IMR-90 (cell line): ENCODE results near the gene DPEP1. TPM values are rescaled to one million over a fixed set of nuclear protein-coding genes. Genes with fewer than 3 reads are reported as not detected.

Experiments
- ATAC-seq: fragments of 200-7000 bp; cut with Tn5 transposase; 2 replicates; pipeline ENCODE4 v1.9.1; 2020; ENCODE audit warnings: low read depth, mild to moderate bottlenecking, moderate library complexity
- BruUV-seq: library from RNA; stranded (reverse); fragments of 400-500 nt; replicated peaks from 2 replicates; lab custom pipeline; 2021; lab: Mats Ljungman, UMichigan
- CTCF ChIA-PET: fragments of 300-600 bp; formaldehyde crosslinking; extraction: SDS; loops from one replicate; lab custom pipeline; 2021; ENCODE audit warnings: antibody characterized with exemption; lab: Yijun Ruan, JAX
- POLR2A ChIA-PET: fragments of 300-600 bp; sonication (Branson Sonifier 250); formaldehyde crosslinking; loops from one replicate; lab custom pipeline; 2022; ENCODE audit warnings: antibody characterized with exemption; ENCODE audit not compliant: unreplicated experiment; lab: Charles Lee
- DNase-seq: peaks from one replicate; pipeline ENCODE4 v3.0.0; 2013
- H2AFZ ChIP-seq: replicated peaks from 2 replicates; pipeline ENCODE3; 2013; ENCODE audit warnings: low read length, mild to moderate bottlenecking; ENCODE audit not compliant: poor library complexity
- H2AK5ac ChIP-seq: 2 replicates; pipeline ENCODE4 v1.6.1; 2013; ENCODE audit warnings: low read depth, low read length, inconsistent platforms
- H2AK9ac ChIP-seq: replicated peaks from 2 replicates; pipeline ENCODE3; 2013; ENCODE audit warnings: mild to moderate bottlenecking, low read depth, low read length, moderate library complexity; ENCODE audit not compliant: poor library complexity
- H2BK120ac ChIP-seq: 2 replicates; pipeline ENCODE4 v1.6.1; 2013; ENCODE audit warnings: low read depth, low read length, inconsistent platforms
- H2BK15ac ChIP-seq: 3 replicates; pipeline ENCODE4 v1.6.1; 2013; ENCODE audit warnings: low read depth, low read length, inconsistent platforms
- H2BK20ac ChIP-seq: 2 replicates; pipeline ENCODE4 v1.6.1; 2013; ENCODE audit warnings: low read depth, mild to moderate bottlenecking, inconsistent platforms, low read length, moderate library complexity
- H2BK5ac ChIP-seq: 2 replicates; pipeline ENCODE4 v1.6.1; 2013; ENCODE audit warnings: mild to moderate bottlenecking, low read depth, low read length, inconsistent platforms; ENCODE audit not compliant: poor library complexity, severe bottlenecking
- H3K14ac ChIP-seq: replicated peaks from 2 replicates; pipeline ENCODE4 v1.6.1; 2013; ENCODE audit warnings: low read depth, low read length, inconsistent platforms
- H3K18ac ChIP-seq: 2 replicates; pipeline ENCODE4 v1.6.1; 2013; ENCODE audit warnings: low read depth, low read length, control low read depth
- H3K23ac ChIP-seq: 2 replicates; pipeline ENCODE4 v1.6.1; 2013; ENCODE audit warnings: low read depth, low read length, inconsistent platforms
- H3K27ac ChIP-seq: 2 replicates; pipeline ENCODE4 v1.5.1; 2013; ENCODE audit warnings: mild to moderate bottlenecking, control low read depth, low read length; ENCODE audit not compliant: insufficient read depth
- H3K27me3 ChIP-seq: 2 replicates; pipeline ENCODE4 v1.6.1; 2013; ENCODE audit warnings: low read length; ENCODE audit not compliant: control insufficient read depth, insufficient read depth
- H3K36me3 ChIP-seq: 2 replicates; pipeline ENCODE4 v1.6.1; 2013; ENCODE audit warnings: low read length, mixed read lengths; ENCODE audit not compliant: control insufficient read depth, insufficient read depth
- H3K4ac ChIP-seq: 2 replicates; pipeline ENCODE4 v1.6.1; 2013; ENCODE audit warnings: low read depth, low read length, inconsistent platforms
- H3K4me1 ChIP-seq: 2 replicates; pipeline ENCODE4 v1.6.1; 2013; ENCODE audit warnings: low read length, mixed read lengths; ENCODE audit not compliant: control insufficient read depth, insufficient read depth
- H3K4me2 ChIP-seq: 2 replicates; pipeline ENCODE4 v1.6.1; 2013; ENCODE audit warnings: low read depth, mild to moderate bottlenecking, control low read depth, low read length, moderate library complexity
- H3K4me3 ChIP-seq: 2 replicates; pipeline ENCODE4 v1.5.1; 2013; ENCODE audit warnings: low read depth, mild to moderate bottlenecking, control low read depth, low read length, moderate library complexity; ENCODE audit not compliant: insufficient read depth
- H3K56ac ChIP-seq: 2 replicates; pipeline ENCODE4 v1.6.1; 2013; ENCODE audit warnings: low read length, inconsistent platforms; ENCODE audit not compliant: insufficient read depth; ENCODE audit errors: extremely low read depth
- H3K79me1 ChIP-seq, 2 experiments: 2 replicates each; pipeline ENCODE4 v1.6.1; 2013; ENCODE audit warnings: low read length in 2 of 2, inconsistent platforms in 1 of 2, low read depth in 1 of 2
- H3K9ac ChIP-seq: 2 replicates; pipeline ENCODE4 v1.6.1; 2013; ENCODE audit warnings: low read depth, low read length, control low read depth
- H3K9me1 ChIP-seq: 2 replicates; pipeline ENCODE4 v1.6.1; 2013; ENCODE audit warnings: low read length, inconsistent platforms; ENCODE audit not compliant: insufficient read depth
- H3K9me3 ChIP-seq: 2 replicates; pipeline ENCODE4 v1.6.1; 2013; ENCODE audit warnings: low read length; ENCODE audit not compliant: control insufficient read depth, insufficient read depth
- H4K20me1 ChIP-seq: 2 replicates; pipeline ENCODE4 v1.6.1; 2013; ENCODE audit warnings: low read length, inconsistent platforms; ENCODE audit not compliant: insufficient read depth
- H4K5ac ChIP-seq: 2 replicates; pipeline ENCODE4 v1.6.1; 2013; ENCODE audit warnings: mild to moderate bottlenecking, low read depth, low read length, control low read depth
- H4K8ac ChIP-seq, 2 experiments: 2 replicates each; pipeline ENCODE4 v1.6.1; 2013; ENCODE audit warnings: low read depth in 2 of 2, low read length in 2 of 2, control low read depth in 1 of 2, inconsistent platforms in 1 of 2
- H4K91ac ChIP-seq: 2 replicates; pipeline ENCODE4 v1.6.1; 2013; ENCODE audit warnings: low read depth, low read length, inconsistent platforms; ENCODE audit not compliant: insufficient read depth
- BHLHE40 ChIP-seq: fragments of 150-350 bp; IDR thresholded peaks from 2 replicates; pipeline ENCODE4 v1.6.1; 2016; ENCODE audit warnings: mild to moderate bottlenecking, low read depth, low read length
- CEBPB ChIP-seq: IDR thresholded peaks from 2 replicates; pipeline ENCODE4 v1.6.1; 2012; ENCODE audit warnings: low read depth, low read length, improper control_type of control experiment
- FOS ChIP-seq: fragments of 150-350 bp; IDR thresholded peaks from 2 replicates; pipeline ENCODE4 v1.6.1; 2016; ENCODE audit warnings: low read depth, low read length
- MAFK ChIP-seq: IDR thresholded peaks from 2 replicates; pipeline ENCODE4 v1.6.1; 2012; ENCODE audit warnings: low read depth, low read length, improper control_type of control experiment
- MXI1 ChIP-seq: IDR thresholded peaks from 2 replicates; pipeline ENCODE4 v1.6.1; 2012; ENCODE audit warnings: low read depth, mild to moderate bottlenecking, low read length, moderate library complexity, borderline replicate concordance
- NFE2L2 ChIP-seq: fragments of 150-350 bp; IDR thresholded peaks from 2 replicates; pipeline ENCODE4 v1.6.1; 2016; ENCODE audit warnings: low read depth, mild to moderate bottlenecking, low read length
- POLR2A ChIP-seq: IDR thresholded peaks from 2 replicates; pipeline ENCODE4 v1.6.1; 2012; ENCODE audit warnings: mild to moderate bottlenecking, low read depth, low read length
- RAD21 ChIP-seq: IDR thresholded peaks from 2 replicates; pipeline ENCODE4 v1.6.1; 2012; ENCODE audit warnings: low read length, improper control_type of control experiment
- RCOR1 ChIP-seq: IDR thresholded peaks from 2 replicates; pipeline ENCODE4 v1.6.1; 2012; ENCODE audit warnings: mild to moderate bottlenecking, low read length, improper control_type of control experiment; ENCODE audit not compliant: insufficient replicate concordance
- RFX5 ChIP-seq: IDR thresholded peaks from 2 replicates; pipeline ENCODE4 v1.8.0; 2012; ENCODE audit warnings: low read depth, mild to moderate bottlenecking, low read length, moderate library complexity
- SMC3 ChIP-seq: fragments of 150-350 bp; IDR thresholded peaks from 2 replicates; pipeline ENCODE4 v1.6.1; 2016; ENCODE audit warnings: low read depth, mild to moderate bottlenecking, antibody characterized with exemption, low read length, moderate library complexity
- WGBS, 2 experiments: methylation state at CpG; one replicate each; pipeline versions ENCODE4 v1.1.5 to v1.1.7; 2013; ENCODE audit warnings: missing lambda C conversion rate in 2 of 2; ENCODE audit not compliant: insufficient read length in 1 of 2; ENCODE audit errors: extremely low coverage in 2 of 2; 5-methylcytosine and 5-hydroxymethylcytosine counted together
- dilution Hi-C: fragments of 300-500 bp; cut with HindIII; formaldehyde crosslinking; loops from one replicate; pipeline ENCODE4 v1.14.3; 2018; ENCODE audit warnings: low sequenced_read_pairs; ENCODE audit not compliant: unreplicated experiment
- in situ Hi-C: fragments of 300-500 bp; cut with MboI; formaldehyde crosslinking; loops from 3 replicates; pipeline ENCODE4 v1.14.3; 2019; ENCODE audit warnings: low sequenced_read_pairs, inconsistent platforms, mixed read lengths
- intact Hi-C: fragments of 100-400 bp; cut with micrococcal nuclease; formaldehyde crosslinking; loops from 2 replicates; pipeline ENCODE4 v1.10.0; 2022
- polyA plus RNA-seq, 3 experiments: library from polyadenylated mRNA; depleted of rRNA; stranded (reverse); fragments of >200 nt; gene quantifications; 2 replicates each; pipeline ENCODE4 v1.2.3, GENCODE V29; 2012; ENCODE audit warnings: low replicate concordance in 1 of 3
- total RNA-seq: library from RNA; depleted of rRNA; stranded (reverse); fragments of >200 nt; gene quantifications from 2 replicates; pipeline ENCODE4 v1.2.3, GENCODE V29; 2012
- TF ChIP-seq, protein P1 (sequence below): fragments of 150-350 bp; IDR thresholded peaks from 2 replicates; pipeline ENCODE4 v1.6.1; 2016; ENCODE audit warnings: low read depth, mild to moderate bottlenecking, low read length, moderate library complexity, borderline replicate concordance
- TF ChIP-seq, protein P2 (sequence below): fragments of 150-350 bp; IDR thresholded peaks from 2 replicates; pipeline ENCODE4 v1.6.1; 2017; ENCODE audit warnings: mild to moderate bottlenecking, antibody characterized with exemption, low read length, low read depth

DPEP1 gene
- total and polyA plus RNA-seq, 2 of the 4 experiments (the other 2 are of a cell fraction), result not detected

DNA sequence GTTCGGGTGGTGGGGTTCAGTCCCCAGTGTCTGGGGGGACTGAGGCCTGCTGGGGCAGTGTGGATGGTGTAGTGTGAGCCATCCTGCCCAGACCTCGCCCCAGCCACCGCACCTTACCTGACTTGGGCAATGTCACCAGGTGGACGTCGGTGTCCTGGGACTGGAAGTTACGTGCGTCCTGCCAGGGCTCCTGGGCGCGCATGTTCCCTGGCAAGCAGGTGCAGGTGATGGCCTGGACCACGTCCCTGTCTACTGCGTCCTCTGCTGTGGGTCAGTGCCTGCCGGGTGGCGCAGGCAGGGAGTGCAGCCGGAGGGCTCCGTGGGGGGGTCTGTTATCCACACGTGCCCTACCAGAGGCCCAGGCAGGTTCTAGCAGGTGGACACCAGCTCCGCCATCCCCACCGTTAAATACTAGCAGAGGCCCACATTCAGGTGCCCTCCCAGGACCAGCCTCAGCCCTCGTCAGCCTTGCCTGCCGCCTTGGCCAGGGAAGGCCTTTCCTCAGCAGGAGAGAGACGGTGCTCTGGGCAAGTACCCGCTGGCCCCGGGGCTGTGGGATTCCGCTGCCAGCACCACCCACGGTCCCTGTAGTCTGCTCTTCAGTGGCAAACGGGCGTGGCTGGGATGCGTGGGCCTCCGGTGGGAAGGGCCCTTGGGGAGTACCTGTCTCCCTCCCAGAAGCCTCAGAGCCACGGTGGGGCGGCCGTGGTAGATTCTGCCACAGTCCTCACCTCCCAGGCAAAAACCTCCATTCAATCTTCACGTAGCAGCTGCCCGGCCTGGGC lies 8.1 kb upstream of the DPEP1 start (continued):
- TF ChIP-seq NFE2L2, result no peak

DNA sequence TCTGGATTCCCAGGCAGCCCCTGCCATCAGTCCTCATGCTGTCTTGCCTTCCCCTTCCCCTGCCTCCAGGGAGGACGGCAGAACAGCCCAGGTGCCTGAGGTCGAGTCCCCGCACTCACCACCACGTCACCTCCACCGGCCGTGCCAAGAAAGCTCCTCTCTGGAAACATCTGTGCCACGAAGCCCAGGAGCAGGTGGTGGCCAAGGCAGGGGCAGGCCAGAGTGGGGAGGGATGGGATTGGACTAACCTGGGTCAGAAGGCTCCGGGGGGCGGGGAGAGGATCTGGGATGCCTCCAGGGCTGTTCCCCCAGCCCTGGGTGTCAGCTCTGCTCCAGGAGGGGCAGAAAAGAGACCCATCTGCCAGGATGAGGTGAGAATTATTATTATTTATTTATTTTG lies 7.4 kb upstream of the DPEP1 start:
- H3K14ac ChIP-seq, result no peak overlapping the region
- POLR2A ChIA-PET, result no interaction called here
- H3K4ac ChIP-seq, result no peak overlapping the region
- H3K36me3 ChIP-seq, result no peaks in the 10 kb centered on the region
- intact Hi-C loops (no loop called here), in situ Hi-C loops (no loop called here), dilution Hi-C loops (no loop called here)
- no peak overlapping the region for H4K91ac ChIP-seq
- peaks cover 4% of the 10 kb centered on the region; the same call in 1 of the 2 replicates for H3K27me3 ChIP-seq
- H3K4me1 ChIP-seq, result peaks cover 12% of the 10 kb centered on the region
- BruUV-seq, result no TSS peak
- no peak overlapping the region for H2AFZ ChIP-seq
- DNase-seq, result no peak
- no peak overlapping the region for H3K27ac ChIP-seq
- no peak overlapping the region for H3K56ac ChIP-seq
- no peaks in the 10 kb centered on the region for H3K79me1 ChIP-seq
- no CpG with 5 or more reads among the region's 9 CpGs for WGBS, 2 experiments
- CTCF ChIA-PET, result no interaction called here
- H2BK120ac ChIP-seq, result no peak overlapping the region
- H4K8ac ChIP-seq, result no peak overlapping the region
- H2BK15ac ChIP-seq, result no peak overlapping the region
- H4K5ac ChIP-seq, result no peak overlapping the region
- no peaks in the 10 kb centered on the region for H3K9me3 ChIP-seq
- peaks cover 15% of the 10 kb centered on the region for H4K20me1 ChIP-seq
- H3K9ac ChIP-seq, result no peak overlapping the region
- H3K4me2 ChIP-seq, result no peak overlapping the region
- no peak overlapping the region for H2BK20ac ChIP-seq
- no peak overlapping the region for H3K4me3 ChIP-seq
- H3K9me1 ChIP-seq, result peaks cover 8% of the 10 kb centered on the region
- no peak overlapping the region for H2AK5ac ChIP-seq
- no peak overlapping the region for H2BK5ac ChIP-seq
- ATAC-seq, result no peak
- H3K23ac ChIP-seq, result no peak overlapping the region
- no peak overlapping the region for H3K18ac ChIP-seq
- H2AK9ac ChIP-seq, result no peak overlapping the region
- TF ChIP-seq, protein P1, sequence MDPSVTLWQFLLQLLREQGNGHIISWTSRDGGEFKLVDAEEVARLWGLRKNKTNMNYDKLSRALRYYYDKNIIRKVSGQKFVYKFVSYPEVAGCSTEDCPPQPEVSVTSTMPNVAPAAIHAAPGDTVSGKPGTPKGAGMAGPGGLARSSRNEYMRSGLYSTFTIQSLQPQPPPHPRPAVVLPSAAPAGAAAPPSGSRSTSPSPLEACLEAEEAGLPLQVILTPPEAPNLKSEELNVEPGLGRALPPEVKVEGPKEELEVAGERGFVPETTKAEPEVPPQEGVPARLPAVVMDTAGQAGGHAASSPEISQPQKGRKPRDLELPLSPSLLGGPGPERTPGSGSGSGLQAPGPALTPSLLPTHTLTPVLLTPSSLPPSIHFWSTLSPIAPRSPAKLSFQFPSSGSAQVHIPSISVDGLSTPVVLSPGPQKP, result no peak
- no peak for TF ChIP-seq RAD21
- TF ChIP-seq FOS, result no peak
- no peak for TF ChIP-seq RFX5
- no peak for TF ChIP-seq RCOR1
- TF ChIP-seq CEBPB, result no peak
- no peak for TF ChIP-seq MAFK
- no peak for TF ChIP-seq MXI1
- TF ChIP-seq NFE2L2, result no peak
- TF ChIP-seq, protein P2, sequence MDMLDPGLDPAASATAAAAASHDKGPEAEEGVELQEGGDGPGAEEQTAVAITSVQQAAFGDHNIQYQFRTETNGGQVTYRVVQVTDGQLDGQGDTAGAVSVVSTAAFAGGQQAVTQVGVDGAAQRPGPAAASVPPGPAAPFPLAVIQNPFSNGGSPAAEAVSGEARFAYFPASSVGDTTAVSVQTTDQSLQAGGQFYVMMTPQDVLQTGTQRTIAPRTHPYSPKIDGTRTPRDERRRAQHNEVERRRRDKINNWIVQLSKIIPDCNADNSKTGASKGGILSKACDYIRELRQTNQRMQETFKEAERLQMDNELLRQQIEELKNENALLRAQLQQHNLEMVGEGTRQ, result no peak
- TF ChIP-seq BHLHE40, result no peak
- TF ChIP-seq POLR2A, result no peak
- no peak for TF ChIP-seq SMC3
